Activated B cell treated with CpG ODN at 0.5 μM for 24 hours (primary cell): Measurements from ENCODE around the gene NSF. TPM values are rescaled to one million over a fixed set of nuclear protein-coding genes. Genes with fewer than 3 reads are reported as not detected.
"Not testable (repeated sequence)": the region's sequence is repeated elsewhere in the genome, so short reads cannot be mapped to it uniquely, and the experiment has no call there.

Source experiments
- ATAC-seq: fragments of 200-7000 bp; cut with Tn5 transposase; one replicate; pipeline ENCODE4 v1.10.0; 2021; ENCODE audit warnings: low read depth, mild to moderate bottlenecking, moderate library complexity
- CTCF ChIA-PET: fragments of 350-600 bp; sonication (Branson Sonifier 250); formaldehyde crosslinking; loops from one replicate; lab custom pipeline; 2021; ENCODE audit warnings: antibody characterized with exemption; lab: Charles Lee
- POLR2A ChIA-PET: fragments of 350-600 bp; sonication (Branson Sonifier 250); formaldehyde crosslinking; loops from one replicate; lab custom pipeline; 2021; ENCODE audit warnings: antibody characterized with exemption; lab: Charles Lee
- DNase-seq: peaks from one replicate; pipeline ENCODE4 v3.0.0; 2022
- H3K27ac Mint-ChIP-seq: one replicate; pipeline ENCODE4 v1.8.0; 2020; ENCODE audit warnings: mixed read lengths
- H3K27me3 Mint-ChIP-seq: one replicate; pipeline ENCODE4 v1.8.0; 2021; ENCODE audit warnings: mixed read lengths
- H3K36me3 Mint-ChIP-seq: one replicate; pipeline ENCODE4 v1.8.0; 2021; ENCODE audit warnings: low read depth, mixed read lengths
- H3K4me1 Mint-ChIP-seq: one replicate; pipeline ENCODE4 v1.8.0; 2021; ENCODE audit warnings: mixed read lengths
- H3K4me3 Mint-ChIP-seq: one replicate; pipeline ENCODE4 v1.8.0; 2020; ENCODE audit warnings: mild to moderate bottlenecking, mixed read lengths
- H3K9me3 Mint-ChIP-seq: one replicate; pipeline ENCODE4 v1.8.0; 2020; ENCODE audit warnings: mixed read lengths
- intact Hi-C: fragments of 100-400 bp; cut with micrococcal nuclease; formaldehyde crosslinking; loops from one replicate; pipeline ENCODE4 v1.15.1; 2024
- total RNA-seq: library from RNA; stranded (reverse); gene quantifications from 2 replicates; pipeline ENCODE4 v1.2.3, GENCODE V29; 2022

NSF gene
- total RNA-seq, result 107 and 117 TPM in 2 replicates

- CTCF ChIA-PET, H3K36me3 Mint-ChIP-seq, H3K4me3 Mint-ChIP-seq, intact Hi-C loops, DNase-seq, H3K9me3 Mint-ChIP-seq, POLR2A ChIA-PET, H3K4me1 Mint-ChIP-seq, H3K27ac Mint-ChIP-seq, H3K27me3 Mint-ChIP-seq: not testable (repeated sequence)
- ATAC-seq, result peak; percentile 80
Observed at GRCh38 chr17:46590157-46591146, at the start of gene NSF. Gene NSF, plus strand, starts transcription at chr17:46590669. Its CDS starts 107 bp downstream, at chr17:46590776.

- intact Hi-C loops, H3K9me3 Mint-ChIP-seq, H3K4me3 Mint-ChIP-seq, POLR2A ChIA-PET, H3K36me3 Mint-ChIP-seq, DNase-seq, ATAC-seq, H3K27me3 Mint-ChIP-seq, CTCF ChIA-PET, H3K27ac Mint-ChIP-seq, H3K4me1 Mint-ChIP-seq: not testable (repeated sequence)
Observed at GRCh38 chr17:46548607-46549006, 41.9 kb upstream of the NSF start.

- H3K27ac Mint-ChIP-seq, POLR2A ChIA-PET, H3K9me3 Mint-ChIP-seq, DNase-seq, intact Hi-C loops, H3K4me3 Mint-ChIP-seq, H3K36me3 Mint-ChIP-seq, CTCF ChIA-PET, H3K27me3 Mint-ChIP-seq, H3K4me1 Mint-ChIP-seq: not testable (repeated sequence)
- ATAC-seq, result peak; percentile 40
Observed at GRCh38 chr17:46559155-46559554, 31.3 kb upstream of the NSF start.

- H3K27ac Mint-ChIP-seq, H3K4me3 Mint-ChIP-seq, H3K9me3 Mint-ChIP-seq, ATAC-seq, H3K4me1 Mint-ChIP-seq, intact Hi-C loops, H3K27me3 Mint-ChIP-seq, H3K36me3 Mint-ChIP-seq, POLR2A ChIA-PET, CTCF ChIA-PET, DNase-seq: not testable (repeated sequence)
Observed at GRCh38 chr17:46560048-46560447, 30.4 kb upstream of the NSF start.

GRCh38 chr17:46566284-46566683 lies 24.2 kb upstream of the NSF start:
- H3K9me3 Mint-ChIP-seq, H3K36me3 Mint-ChIP-seq, POLR2A ChIA-PET, H3K4me1 Mint-ChIP-seq, intact Hi-C loops, DNase-seq, H3K4me3 Mint-ChIP-seq, H3K27me3 Mint-ChIP-seq, CTCF ChIA-PET, H3K27ac Mint-ChIP-seq: not testable (repeated sequence)
- ATAC-seq, result peak; percentile 95

- H3K4me3 Mint-ChIP-seq, H3K27ac Mint-ChIP-seq, H3K4me1 Mint-ChIP-seq, ATAC-seq, intact Hi-C loops, H3K36me3 Mint-ChIP-seq, H3K27me3 Mint-ChIP-seq, CTCF ChIA-PET, H3K9me3 Mint-ChIP-seq, POLR2A ChIA-PET, DNase-seq: not testable (repeated sequence)
Observed at GRCh38 chr17:46566980-46567379, 23.5 kb upstream of the NSF start.

GRCh38 chr17:46571796-46572195 lies 18.7 kb upstream of the NSF start:
- H3K36me3 Mint-ChIP-seq, H3K9me3 Mint-ChIP-seq, intact Hi-C loops, H3K4me3 Mint-ChIP-seq, DNase-seq, H3K4me1 Mint-ChIP-seq, POLR2A ChIA-PET, H3K27me3 Mint-ChIP-seq, ATAC-seq, CTCF ChIA-PET, H3K27ac Mint-ChIP-seq: not testable (repeated sequence)

- not testable (repeated sequence) for H3K4me3 Mint-ChIP-seq, H3K9me3 Mint-ChIP-seq
Observed at GRCh38 chr17:46579083-46580075, 11.1 kb upstream of the NSF start, which contains the start of gene ARL17A. Gene ARL17A, minus strand, starts transcription at chr17:46579691. Its CDS starts 3,369 bp downstream, at chr17:46576322.

GRCh38 chr17:46580082-46580481 lies 10.4 kb upstream of the NSF start:
- H3K4me1 Mint-ChIP-seq, H3K27me3 Mint-ChIP-seq, DNase-seq, intact Hi-C loops, CTCF ChIA-PET, POLR2A ChIA-PET, H3K4me3 Mint-ChIP-seq, H3K9me3 Mint-ChIP-seq, H3K36me3 Mint-ChIP-seq, ATAC-seq: not testable (repeated sequence)
- peak overlapping the region; percentile 41 for H3K27ac Mint-ChIP-seq

More at GRCh38 chr17:46579083-46580075, 11.1 kb upstream of the NSF start, which contains the start of gene ARL17A:
- peak; percentile 89 for ATAC-seq
- POLR2A ChIA-PET, CTCF ChIA-PET, H3K36me3 Mint-ChIP-seq, H3K27me3 Mint-ChIP-seq, intact Hi-C loops, H3K4me1 Mint-ChIP-seq: not testable (repeated sequence)
- peak; percentile 59 for DNase-seq
- peak within 1 kb of the TSS; percentile 41 for H3K27ac Mint-ChIP-seq

- CTCF ChIA-PET, ATAC-seq, H3K4me1 Mint-ChIP-seq, DNase-seq, H3K9me3 Mint-ChIP-seq, intact Hi-C loops, H3K36me3 Mint-ChIP-seq, POLR2A ChIA-PET, H3K27ac Mint-ChIP-seq, H3K27me3 Mint-ChIP-seq, H3K4me3 Mint-ChIP-seq: not testable (repeated sequence)
Observed at GRCh38 chr17:46585444-46585843, 5.0 kb upstream of the NSF start.

- intact Hi-C loops, H3K27ac Mint-ChIP-seq, DNase-seq, CTCF ChIA-PET, H3K27me3 Mint-ChIP-seq, H3K36me3 Mint-ChIP-seq, H3K4me3 Mint-ChIP-seq, H3K9me3 Mint-ChIP-seq, POLR2A ChIA-PET, H3K4me1 Mint-ChIP-seq: not testable (repeated sequence)
- peak; percentile 78 for ATAC-seq
Observed at GRCh38 chr17:46591332-46591731, 863 bp downstream of the NSF start.
